B cell (primary cell): ENCODE data around the gene GSTA4. TPM values are rescaled to one million over a fixed set of nuclear protein-coding genes. Genes with fewer than 3 reads are reported as not detected.

Experiments used
- ATAC-seq: fragments of 200-7000 bp; cut with Tn5 transposase; one replicate; pipeline ENCODE4 v1.10.0; 2021; ENCODE audit warnings: low read depth, mild to moderate bottlenecking, moderate number of reproducible peaks, moderate library complexity
- CTCF ChIA-PET: fragments of 350-600 bp; sonication (Branson Sonifier 250); formaldehyde crosslinking; loops from one replicate; lab custom pipeline; 2021; ENCODE audit warnings: antibody characterized with exemption, inconsistent platforms; lab: Charles Lee
- POLR2A ChIA-PET: fragments of 350-600 bp; sonication (Branson Sonifier 250); formaldehyde crosslinking; loops from one replicate; lab custom pipeline; 2021; ENCODE audit warnings: antibody characterized with exemption; lab: Charles Lee
- DNase-seq: peaks from one replicate; pipeline ENCODE4 v3.0.0; 2013
- H2AFZ ChIP-seq: 2 replicates; pipeline ENCODE4 v1.6.1; 2012; ENCODE audit warnings: mild to moderate bottlenecking, low read depth, low read length; ENCODE audit not compliant: insufficient read depth, poor library complexity, severe bottlenecking
- H3K27ac ChIP-seq, 2 donors: 1 replicate in 1 of 2; 2 replicates in 1 of 2; pipeline ENCODE4 v1.5.1; 2012 to 2013; ENCODE audit warnings: low read length in 2 of 2, mild to moderate bottlenecking in 2 of 2, moderate library complexity in 1 of 2
- H3K27me3 ChIP-seq, 4 experiments: fragments of 200-600 bp in 1 of 4; sonication (generic) in 1 of 4; replicated peaks in 1 of 4; 1 replicate in 2 of 4; 2 replicates in 2 of 4; pipeline versions ENCODE4 v1.6.1 to v1.7.0; 2013 to 2016; ENCODE audit warnings: low read length in 3 of 4, mild to moderate bottlenecking in 2 of 4, mixed read lengths in 1 of 4, moderate library complexity in 1 of 4; ENCODE audit not compliant: insufficient read depth in 4 of 4, control insufficient read depth in 3 of 4; ENCODE audit errors: control extremely low read depth in 1 of 4
- H3K36me3 ChIP-seq, 2 experiments: replicated peaks in 1 of 2; 1 replicate in 1 of 2; 2 replicates in 1 of 2; pipeline versions ENCODE4 v1.6.1 to v1.7.1; 2013; ENCODE audit warnings: low read length in 1 of 2; ENCODE audit not compliant: insufficient read depth in 2 of 2, control insufficient read depth in 1 of 2; ENCODE audit errors: control extremely low read depth in 1 of 2, extremely low read depth in 1 of 2
- H3K4me1 ChIP-seq, 2 donors: fragments of 200-600 bp in 1 of 2; sonication (generic) in 1 of 2; 1 replicate in 1 of 2; 2 replicates in 1 of 2; pipeline versions ENCODE4 v1.5.1 to v1.6.1; 2013 to 2017; ENCODE audit warnings: low read length in 2 of 2; ENCODE audit not compliant: control insufficient read depth in 2 of 2, insufficient read depth in 2 of 2
- H3K4me2 ChIP-seq: replicated peaks from 2 replicates; pipeline ENCODE3; 2012; ENCODE audit warnings: mild to moderate bottlenecking, low read depth, low read length; ENCODE audit not compliant: poor library complexity, severe bottlenecking
- H3K4me3 ChIP-seq, 5 experiments: fragments of 200-600 bp in 1 of 5; sonication (generic) in 1 of 5; 1 replicate in 3 of 5; 2 replicates in 2 of 5; pipeline versions ENCODE4 v1.5.1 to v1.7.0; 2011 to 2016; ENCODE audit warnings: low read length in 4 of 5, mild to moderate bottlenecking in 4 of 5, low read depth in 2 of 5, control low read depth in 1 of 5, moderate library complexity in 1 of 5; ENCODE audit not compliant: insufficient read depth in 1 of 5; ENCODE audit errors: control extremely low read depth in 1 of 5, extremely low read depth in 1 of 5
- H3K79me2 ChIP-seq: fragments of 200-600 bp; sonication (generic); one replicate; pipeline ENCODE4 v1.6.0; 2016; ENCODE audit warnings: low read length; ENCODE audit not compliant: control insufficient read depth, insufficient read depth
- H3K9ac ChIP-seq: fragments of 200-600 bp; sonication (generic); 2 replicates; pipeline ENCODE4 v1.6.1; 2017; ENCODE audit warnings: mild to moderate bottlenecking, low read length, moderate library complexity
- H3K9me3 ChIP-seq, 3 donors: one replicate each; pipeline versions ENCODE4 v1.6.1 to v1.7.1; 2013; ENCODE audit warnings: low read length in 2 of 3; ENCODE audit not compliant: control insufficient read depth in 2 of 3, insufficient read depth in 1 of 3; ENCODE audit errors: control extremely low read depth in 1 of 3
- H4K20me1 ChIP-seq: 2 replicates; pipeline ENCODE4 v1.6.0; 2012; ENCODE audit warnings: mild to moderate bottlenecking, low read length; ENCODE audit not compliant: insufficient read depth, control insufficient read depth, poor library complexity, severe bottlenecking
- H3K27ac Mint-ChIP-seq: one replicate; pipeline ENCODE4 v1.8.0; 2021; ENCODE audit warnings: mixed read lengths
- H3K27me3 Mint-ChIP-seq: one replicate; pipeline ENCODE4 v1.8.0; 2021; ENCODE audit warnings: mixed read lengths
- H3K4me1 Mint-ChIP-seq: one replicate; pipeline ENCODE4 v1.8.0; 2021; ENCODE audit warnings: mixed read lengths
- H3K4me3 Mint-ChIP-seq: one replicate; pipeline ENCODE4 v1.8.0; 2021; ENCODE audit warnings: mixed read lengths
- H3K9me3 Mint-ChIP-seq: one replicate; pipeline ENCODE4 v1.8.0; 2022; ENCODE audit warnings: mixed read lengths; ENCODE audit not compliant: insufficient read depth
- EZH2 ChIP-seq: IDR thresholded peaks from 2 replicates; pipeline ENCODE4 v1.6.1; 2012; ENCODE audit warnings: borderline replicate concordance, low read depth, mild to moderate bottlenecking, moderate library complexity, low read length; ENCODE audit not compliant: insufficient read depth, poor library complexity, severe bottlenecking
- WGBS: methylation state at CpG from one replicate; pipeline ENCODE4 v1.1.5; 2013; ENCODE audit warnings: missing lambda C conversion rate; ENCODE audit not compliant: insufficient coverage; 5-methylcytosine and 5-hydroxymethylcytosine counted together
- intact Hi-C: fragments of 100-400 bp; cut with micrococcal nuclease; formaldehyde crosslinking; loops from one replicate; pipeline ENCODE4 v1.10.0; 2022
- polyA plus RNA-seq: library from polyadenylated mRNA; depleted of rRNA; stranded (reverse); fragments of >200 nt; gene quantifications from 2 replicates; pipeline ENCODE4 v1.2.3, GENCODE V29; 2012
- total RNA-seq, 2 donors: library from RNA; stranded (reverse); fragments of 120-200 nt in 1 of 2; gene quantifications; 1 replicate in 1 of 2; 2 replicates in 1 of 2; pipeline versions ENCODE4 v1.2.3 to v1.2.4, GENCODE V29; 2013 to 2022
- TF ChIP-seq, protein P1 (sequence below): fragments of 200-600 bp; IDR thresholded peaks from one replicate; pipeline ENCODE4 v1.8.0; 2022; ENCODE audit warnings: antibody characterized with exemption, mild to moderate bottlenecking

Gene GSTA4
- total and polyA plus RNA-seq, 2 donors (not counting 1 experiment from before 2014, with no cell fraction given): 1.7 to 4.9 TPM

DNA sequence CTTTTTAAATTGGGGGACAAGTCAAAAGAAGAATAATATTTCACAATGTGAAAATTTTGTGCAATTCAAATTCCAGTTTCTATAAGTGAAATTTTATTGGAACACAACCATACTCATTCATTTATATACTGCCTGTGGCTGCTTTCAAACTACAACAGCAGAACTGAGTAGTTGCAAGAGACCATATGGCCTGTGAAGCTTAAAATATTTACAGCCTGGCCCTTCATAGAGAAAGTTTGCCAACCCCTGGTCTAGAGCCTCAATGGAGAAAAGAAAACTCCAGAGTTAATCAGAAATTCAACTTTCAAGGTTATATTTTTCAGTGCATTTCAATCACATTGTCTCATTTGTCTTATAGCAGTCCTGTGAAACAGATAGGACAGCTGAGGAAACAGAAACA is 43.5 kb upstream of the GSTA4 start:
- Histone ChIP-seq H3K9ac (no peak overlapping the region), H3K9me3 (no peaks in the 10 kb centered on the region), H3K36me3 (peaks cover 4 to 52% of the 10 kb centered on the region in 2 experiments), H3K4me1 (no peaks in the 10 kb centered on the region), H2AFZ (no peak overlapping the region), H3K4me3 (no peak overlapping the region), H4K20me1 (no peaks in the 10 kb centered on the region), H3K27me3 (no peaks in the 10 kb centered on the region), H3K79me2 (no peaks in the 10 kb centered on the region), H3K4me2 (no peak overlapping the region), H3K27ac (no peak overlapping the region)
- Mint-ChIP-seq H3K4me1 (no peaks in the 10 kb centered on the region), H3K27me3 (no peaks in the 10 kb centered on the region), H3K9me3 (no peaks in the 10 kb centered on the region), H3K27ac (no peak overlapping the region), H3K4me3 (no peak overlapping the region)
- ATAC-seq (no peak), DNase-seq (no peak)
- TF ChIP-seq, protein P1, sequence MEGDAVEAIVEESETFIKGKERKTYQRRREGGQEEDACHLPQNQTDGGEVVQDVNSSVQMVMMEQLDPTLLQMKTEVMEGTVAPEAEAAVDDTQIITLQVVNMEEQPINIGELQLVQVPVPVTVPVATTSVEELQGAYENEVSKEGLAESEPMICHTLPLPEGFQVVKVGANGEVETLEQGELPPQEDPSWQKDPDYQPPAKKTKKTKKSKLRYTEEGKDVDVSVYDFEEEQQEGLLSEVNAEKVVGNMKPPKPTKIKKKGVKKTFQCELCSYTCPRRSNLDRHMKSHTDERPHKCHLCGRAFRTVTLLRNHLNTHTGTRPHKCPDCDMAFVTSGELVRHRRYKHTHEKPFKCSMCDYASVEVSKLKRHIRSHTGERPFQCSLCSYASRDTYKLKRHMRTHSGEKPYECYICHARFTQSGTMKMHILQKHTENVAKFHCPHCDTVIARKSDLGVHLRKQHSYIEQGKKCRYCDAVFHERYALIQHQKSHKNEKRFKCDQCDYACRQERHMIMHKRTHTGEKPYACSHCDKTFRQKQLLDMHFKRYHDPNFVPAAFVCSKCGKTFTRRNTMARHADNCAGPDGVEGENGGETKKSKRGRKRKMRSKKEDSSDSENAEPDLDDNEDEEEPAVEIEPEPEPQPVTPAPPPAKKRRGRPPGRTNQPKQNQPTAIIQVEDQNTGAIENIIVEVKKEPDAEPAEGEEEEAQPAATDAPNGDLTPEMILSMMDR: no peak
- no peak for TF ChIP-seq EZH2
- intact Hi-C loops: no loop called here
- POLR2A ChIA-PET: no interaction called here
- CTCF ChIA-PET: interaction anchor here (0.6 kb wide), 1 partner anchor 41 kb away, joined by 3 read pairs; no protein-coding TSS in a partner anchor

- H3K9ac ChIP-seq: no peak overlapping the region
- H3K36me3 ChIP-seq: peaks cover 4 to 57% of the 10 kb centered on the region in 2 experiments
- H3K79me2 ChIP-seq: no peaks in the 10 kb centered on the region
- intact Hi-C loops: no loop called here
- no peak for ATAC-seq
- TF ChIP-seq, protein P1: no peak
- no peak for TF ChIP-seq EZH2
- no peak overlapping the region for H3K4me3 ChIP-seq
- Mint-ChIP-seq H3K4me3 (no peak overlapping the region), H3K4me1 (no peaks in the 10 kb centered on the region), H3K27ac (no peak overlapping the region), H3K27me3 (no peaks in the 10 kb centered on the region), H3K9me3 (no peaks in the 10 kb centered on the region)
- no peaks in the 10 kb centered on the region for H3K4me1 ChIP-seq
- no peak overlapping the region for H2AFZ ChIP-seq
- H4K20me1 ChIP-seq: no peaks in the 10 kb centered on the region
- POLR2A ChIA-PET: no interaction called here
- no peaks in the 10 kb centered on the region for H3K27me3 ChIP-seq
- CTCF ChIA-PET: interaction anchor here (0.6 kb wide), 1 partner anchor 40 kb away, joined by 3 read pairs; no protein-coding TSS in a partner anchor
- no peak for DNase-seq
- no peak overlapping the region for H3K4me2 ChIP-seq
- no peaks in the 10 kb centered on the region for H3K9me3 ChIP-seq
- WGBS: no CpG with 5 or more reads among the region's 1 CpG
- no peak overlapping the region for H3K27ac ChIP-seq
These were observed 43.1 kb upstream of the GSTA4 start for GRCh38 chr6:53038141-53038540.
